CD4-positive, alpha-beta T cell treated with Interleukin-17A for 1 hour (primary cell): Measurements from ENCODE around the gene EYA2.
"Not testable (repeated sequence)": the region's sequence is repeated elsewhere in the genome, so short reads cannot be mapped to it uniquely, and the experiment has no call there.

Experiments used
- DNase-seq: peaks from one replicate; pipeline ENCODE4 v3.0.0-alpha.2; 2020

EYA2 gene

GRCh38 chr20:46894579-46894958, at the start of gene EYA2:
Gene EYA2 (plus strand): TSS chr20:46894843. CDS start chr20:46990011, 95,168 bp downstream.
- no peak for DNase-seq

GRCh38 chr20:46844965-46845364, 49.7 kb upstream of the EYA2 start:
- DNase-seq: no peak

GRCh38 chr20:46849269-46849668, 45.4 kb upstream of the EYA2 start:
- DNase-seq: no peak

- DNase-seq: no peak
Measured at GRCh38 chr20:46849751-46850150, 44.9 kb upstream of the EYA2 start.

GRCh38 chr20:46850416-46850815, 44.2 kb upstream of the EYA2 start:
- no peak for DNase-seq

- no peak for DNase-seq
Measured at GRCh38 chr20:46850896-46851295, 43.7 kb upstream of the EYA2 start.

- DNase-seq: no peak
Measured at GRCh38 chr20:46851746-46852145, 42.9 kb upstream of the EYA2 start.

- DNase-seq: no peak
Measured at GRCh38 chr20:46852313-46852712, 42.3 kb upstream of the EYA2 start.

GRCh38 chr20:46853926-46854325, 40.7 kb upstream of the EYA2 start:
- no peak for DNase-seq

- DNase-seq: no peak
Measured at GRCh38 chr20:46857061-46857831, 37.4 kb upstream of the EYA2 start.

GRCh38 chr20:46865824-46866223, 28.8 kb upstream of the EYA2 start:
- DNase-seq: no peak

GRCh38 chr20:46870041-46870440, 24.6 kb upstream of the EYA2 start:
- no peak for DNase-seq

GRCh38 chr20:46872328-46873211, 22.1 kb upstream of the EYA2 start:
- DNase-seq: no peak

- DNase-seq: no peak
Measured at GRCh38 chr20:46875059-46875458, 19.6 kb upstream of the EYA2 start.

- DNase-seq: no peak
Measured at GRCh38 chr20:46879386-46879785, 15.3 kb upstream of the EYA2 start.

- not testable (repeated sequence) for DNase-seq
Measured at GRCh38 chr20:46879963-46880362, 14.7 kb upstream of the EYA2 start.

- no peak for DNase-seq
Measured at GRCh38 chr20:46883892-46884291, 10.8 kb upstream of the EYA2 start.

- DNase-seq: no peak
Measured at GRCh38 chr20:46890682-46891081, 4.0 kb upstream of the EYA2 start.

GRCh38 chr20:46893051-46893450, 1.6 kb upstream of the EYA2 start:
- DNase-seq: no peak

GRCh38 chr20:46893877-46894578, 615 bp upstream of the EYA2 start:
- no peak for DNase-seq

- no peak for DNase-seq
Measured at GRCh38 chr20:46894971-46895905, 595 bp downstream of the EYA2 start.

- DNase-seq: no peak
Measured at GRCh38 chr20:46895906-46896242, 1.2 kb downstream of the EYA2 start.
